ENCODE results near the gene PPP1R12B.

DNA sequence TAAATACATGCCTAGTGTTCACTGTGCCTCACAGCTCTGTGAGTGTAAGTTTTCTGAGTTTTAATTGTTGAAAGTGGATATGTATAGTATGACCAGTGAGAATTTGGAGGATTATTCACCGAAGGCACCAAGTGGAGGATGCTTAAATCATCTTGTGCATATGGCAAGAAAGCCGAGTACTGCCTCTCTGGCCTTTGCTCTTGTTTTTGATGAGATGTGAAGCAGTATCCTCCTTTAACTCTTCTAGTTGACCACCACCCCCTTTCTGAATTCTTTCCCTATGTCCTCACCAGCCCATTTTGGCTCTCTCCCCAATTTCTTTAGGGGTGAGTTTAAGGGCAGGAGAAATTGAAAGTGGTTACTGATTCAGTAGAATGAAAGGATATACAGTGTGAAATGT, 231.3 kb downstream of the PPP1R12B start:
- TF ChIP-seq, protein P1, sequence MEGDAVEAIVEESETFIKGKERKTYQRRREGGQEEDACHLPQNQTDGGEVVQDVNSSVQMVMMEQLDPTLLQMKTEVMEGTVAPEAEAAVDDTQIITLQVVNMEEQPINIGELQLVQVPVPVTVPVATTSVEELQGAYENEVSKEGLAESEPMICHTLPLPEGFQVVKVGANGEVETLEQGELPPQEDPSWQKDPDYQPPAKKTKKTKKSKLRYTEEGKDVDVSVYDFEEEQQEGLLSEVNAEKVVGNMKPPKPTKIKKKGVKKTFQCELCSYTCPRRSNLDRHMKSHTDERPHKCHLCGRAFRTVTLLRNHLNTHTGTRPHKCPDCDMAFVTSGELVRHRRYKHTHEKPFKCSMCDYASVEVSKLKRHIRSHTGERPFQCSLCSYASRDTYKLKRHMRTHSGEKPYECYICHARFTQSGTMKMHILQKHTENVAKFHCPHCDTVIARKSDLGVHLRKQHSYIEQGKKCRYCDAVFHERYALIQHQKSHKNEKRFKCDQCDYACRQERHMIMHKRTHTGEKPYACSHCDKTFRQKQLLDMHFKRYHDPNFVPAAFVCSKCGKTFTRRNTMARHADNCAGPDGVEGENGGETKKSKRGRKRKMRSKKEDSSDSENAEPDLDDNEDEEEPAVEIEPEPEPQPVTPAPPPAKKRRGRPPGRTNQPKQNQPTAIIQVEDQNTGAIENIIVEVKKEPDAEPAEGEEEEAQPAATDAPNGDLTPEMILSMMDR (IDR thresholded peaks at IDR 0.05): no peak
- no peak for TF ChIP-seq POLR2A (IDR thresholded peaks at IDR 0.05)
- TF ChIP-seq EP300 (IDR thresholded peaks at IDR 0.05): no peak
